ENCODE results near the gene USP13. TPM values are rescaled to one million over a fixed set of nuclear protein-coding genes. Genes with fewer than 3 reads are reported as not detected.

The USP13 gene
- total and polyA plus RNA-seq, 2 of the 13 experiments (the other 11 are each of a cell fraction or from before 2014, with no cell fraction given) = 15.9 to 36.7 TPM

- FAIRE-seq (no peak), DNase-seq (ENCODE audit: low spot score) (no peak), ATAC-seq (no peak)
- WGBS (ENCODE audit: low lambda C conversion rate) = 99% methylated on average over 4 of the region's 4 CpGs
- peaks cover 10 to 32% of the 10 kb centered on the region in 2 experiments for H3K36me3 ChIP-seq (replicated peaks in 1 of 2; ENCODE audit: control insufficient read depth in 1 of 2, insufficient read depth in 2 of 2, low read length in 2 of 2)
- H3K4me2 ChIP-seq (ENCODE audit: low read depth, low read length) = no peak overlapping the region
- no peak overlapping the region for H3K9ac ChIP-seq (ENCODE audit: insufficient read depth, low read depth, low read length)
- no peaks in the 10 kb centered on the region for H3K27me3 ChIP-seq (ENCODE audit: control insufficient read depth in 1 of 2, insufficient read depth in 2 of 2, low read length in 2 of 2)
- H3K79me2 ChIP-seq (ENCODE audit: insufficient read depth, low read length) = peaks cover 18% of the 10 kb centered on the region
- no peak overlapping the region for H2AFZ ChIP-seq (ENCODE audit: low read length)
- ChIA-PET CTCF (ENCODE audit: low intra/inter-chr PET ratio, low total read pairs) (no interaction called here), POLR2A (no interaction called here)
- H3K4me1 ChIP-seq (ENCODE audit: insufficient read depth, low read length) = no peaks in the 10 kb centered on the region
- no peak overlapping the region for H3K27ac ChIP-seq (ENCODE audit: extremely low read length, insufficient read depth, low read length)
- H3K4me3 ChIP-seq (replicated peaks in 1 of 3; ENCODE audit: insufficient read depth in 1 of 3, low read depth in 2 of 3, low read length in 3 of 3) = no peak overlapping the region
- no TSS peak for BruUV-seq (replicated peaks)
- intact Hi-C loops (cut with micrococcal nuclease; ENCODE audit: unreplicated experiment) (loop anchor here (5.0 kb wide), 1 partner anchor 37 kb away; the partner anchor contains the start of gene USP13), in situ Hi-C loops (cut with HindIII; ENCODE audit: extremely low pct_ligation_motif_present, low pct_unique_long_range_greater_than_20kb) (no loop called here)
- H4K20me1 ChIP-seq (ENCODE audit: insufficient read depth, low read length) = no peaks in the 10 kb centered on the region
- no peaks in the 10 kb centered on the region for H3K9me3 ChIP-seq (ENCODE audit: low read length)
- TF ChIP-seq ZNF276 (CRISPR knock-in tag; IDR thresholded peaks at IDR 0.05; ENCODE audit: low read depth) (no peak), RAD21 (CRISPR knock-in tag; IDR thresholded peaks at IDR 0.05) (no peak), ZNF615 (CRISPR knock-in tag; IDR thresholded peaks at IDR 0.05; ENCODE audit: borderline replicate concordance) (no peak), ZNF121 (CRISPR knock-in tag; IDR thresholded peaks at IDR 0.05) (no peak), ZNF33B (CRISPR knock-in tag; IDR thresholded peaks at IDR 0.05) (no peak), ZNF460 (CRISPR knock-in tag; IDR thresholded peaks at IDR 0.05; ENCODE audit: borderline replicate concordance) (no peak), ZNF513 (CRISPR knock-in tag; conservative IDR thresholded peaks at IDR 0.05) (no peak), HOXA3 (CRISPR knock-in tag; IDR thresholded peaks at IDR 0.05) (no peak), YEATS2 (CRISPR knock-in tag; IDR thresholded peaks at IDR 0.05; ENCODE audit: borderline replicate concordance) (no peak), ZNF382 (CRISPR knock-in tag; IDR thresholded peaks at IDR 0.05; ENCODE audit: borderline replicate concordance) (no peak), ZNF562 (CRISPR knock-in tag; IDR thresholded peaks at IDR 0.05; ENCODE audit: borderline replicate concordance) (no peak), ZZZ3 (CRISPR knock-in tag; IDR thresholded peaks at IDR 0.05; ENCODE audit: borderline replicate concordance) (no peak), HOXA5 (CRISPR knock-in tag; IDR thresholded peaks at IDR 0.05) (no peak), MTA3 (CRISPR knock-in tag; IDR thresholded peaks at IDR 0.05) (no peak), BRD4 (CRISPR knock-in tag; IDR thresholded peaks at IDR 0.05) (no peak), ATF7-NPFF (CRISPR knock-in tag; IDR thresholded peaks at IDR 0.05; ENCODE audit: low read depth) (no peak), ATAD3A (CRISPR knock-in tag; IDR thresholded peaks at IDR 0.05) (no peak)
- TF ChIP-seq, protein P1, sequence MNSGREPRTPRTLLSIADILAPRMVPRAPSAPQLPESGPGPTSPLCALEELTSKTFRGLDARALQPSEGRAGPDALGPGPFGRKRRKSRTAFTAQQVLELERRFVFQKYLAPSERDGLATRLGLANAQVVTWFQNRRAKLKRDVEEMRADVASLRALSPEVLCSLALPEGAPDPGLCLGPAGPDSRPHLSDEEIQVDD (CRISPR knock-in tag; IDR thresholded peaks at IDR 0.05; ENCODE audit: borderline replicate concordance) = no peak
- TF ChIP-seq, protein P2, sequence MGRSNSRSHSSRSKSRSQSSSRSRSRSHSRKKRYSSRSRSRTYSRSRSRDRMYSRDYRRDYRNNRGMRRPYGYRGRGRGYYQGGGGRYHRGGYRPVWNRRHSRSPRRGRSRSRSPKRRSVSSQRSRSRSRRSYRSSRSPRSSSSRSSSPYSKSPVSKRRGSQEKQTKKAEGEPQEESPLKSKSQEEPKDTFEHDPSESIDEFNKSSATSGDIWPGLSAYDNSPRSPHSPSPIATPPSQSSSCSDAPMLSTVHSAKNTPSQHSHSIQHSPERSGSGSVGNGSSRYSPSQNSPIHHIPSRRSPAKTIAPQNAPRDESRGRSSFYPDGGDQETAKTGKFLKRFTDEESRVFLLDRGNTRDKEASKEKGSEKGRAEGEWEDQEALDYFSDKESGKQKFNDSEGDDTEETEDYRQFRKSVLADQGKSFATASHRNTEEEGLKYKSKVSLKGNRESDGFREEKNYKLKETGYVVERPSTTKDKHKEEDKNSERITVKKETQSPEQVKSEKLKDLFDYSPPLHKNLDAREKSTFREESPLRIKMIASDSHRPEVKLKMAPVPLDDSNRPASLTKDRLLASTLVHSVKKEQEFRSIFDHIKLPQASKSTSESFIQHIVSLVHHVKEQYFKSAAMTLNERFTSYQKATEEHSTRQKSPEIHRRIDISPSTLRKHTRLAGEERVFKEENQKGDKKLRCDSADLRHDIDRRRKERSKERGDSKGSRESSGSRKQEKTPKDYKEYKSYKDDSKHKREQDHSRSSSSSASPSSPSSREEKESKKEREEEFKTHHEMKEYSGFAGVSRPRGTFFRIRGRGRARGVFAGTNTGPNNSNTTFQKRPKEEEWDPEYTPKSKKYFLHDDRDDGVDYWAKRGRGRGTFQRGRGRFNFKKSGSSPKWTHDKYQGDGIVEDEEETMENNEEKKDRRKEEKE (IDR thresholded peaks at IDR 0.05) = no peak
Measured at GRCh38 chr3:179688850-179689249, 36.0 kb downstream of the USP13 start.

All from HepG2 (cell line).